SK-N-SH (cell line): ENCODE results near the gene CCR5.

Source experiments
- EP300 ChIP-seq, 2 experiments: IDR thresholded peaks; 2 replicates each; pipeline versions ENCODE4 v1.4.0 to v1.6.1; 2012; ENCODE audit warnings: borderline replicate concordance in 1 of 2, low read depth in 1 of 2, low read length in 1 of 2
- POLR2AphosphoS5 ChIP-seq: IDR thresholded peaks from 2 replicates; pipeline ENCODE4 v1.6.1; 2012; ENCODE audit warnings: low read depth, low read length
- RXRA ChIP-seq: IDR thresholded peaks from 2 replicates; pipeline ENCODE4 v1.4.0; 2012; ENCODE audit warnings: low read depth, mild to moderate bottlenecking, borderline replicate concordance
- YY1 ChIP-seq: IDR thresholded peaks from 2 replicates; pipeline ENCODE4 v1.4.0; 2012; ENCODE audit warnings: low read depth, mild to moderate bottlenecking
- TF ChIP-seq, protein P1 (sequence below): fragments of 200-600 bp; sonication (generic); IDR thresholded peaks from 2 replicates; pipeline ENCODE4 v1.6.1; 2017; ENCODE audit warnings: antibody characterized with exemption, mild to moderate bottlenecking, moderate library complexity

DNA sequence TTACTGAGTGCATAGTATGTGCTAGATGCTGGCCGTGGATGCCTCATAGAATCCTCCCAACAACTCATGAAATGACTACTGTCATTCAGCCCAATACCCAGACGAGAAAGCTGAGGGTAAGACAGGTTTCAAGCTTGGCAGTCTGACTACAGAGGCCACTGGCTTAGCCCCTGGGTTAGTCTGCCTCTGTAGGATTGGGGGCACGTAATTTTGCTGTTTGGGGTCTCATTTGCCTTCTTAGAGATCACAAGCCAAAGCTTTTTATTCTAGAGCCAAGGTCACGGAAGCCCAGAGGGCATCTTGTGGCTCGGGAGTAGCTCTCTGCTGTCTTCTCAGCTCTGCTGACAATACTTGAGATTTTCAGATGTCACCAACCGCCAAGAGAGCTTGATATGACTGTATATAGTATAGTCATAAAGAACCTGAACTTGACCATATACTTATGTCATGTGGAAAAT is 1.0 kb upstream of the CCR5 start:
- TF ChIP-seq, protein P1, sequence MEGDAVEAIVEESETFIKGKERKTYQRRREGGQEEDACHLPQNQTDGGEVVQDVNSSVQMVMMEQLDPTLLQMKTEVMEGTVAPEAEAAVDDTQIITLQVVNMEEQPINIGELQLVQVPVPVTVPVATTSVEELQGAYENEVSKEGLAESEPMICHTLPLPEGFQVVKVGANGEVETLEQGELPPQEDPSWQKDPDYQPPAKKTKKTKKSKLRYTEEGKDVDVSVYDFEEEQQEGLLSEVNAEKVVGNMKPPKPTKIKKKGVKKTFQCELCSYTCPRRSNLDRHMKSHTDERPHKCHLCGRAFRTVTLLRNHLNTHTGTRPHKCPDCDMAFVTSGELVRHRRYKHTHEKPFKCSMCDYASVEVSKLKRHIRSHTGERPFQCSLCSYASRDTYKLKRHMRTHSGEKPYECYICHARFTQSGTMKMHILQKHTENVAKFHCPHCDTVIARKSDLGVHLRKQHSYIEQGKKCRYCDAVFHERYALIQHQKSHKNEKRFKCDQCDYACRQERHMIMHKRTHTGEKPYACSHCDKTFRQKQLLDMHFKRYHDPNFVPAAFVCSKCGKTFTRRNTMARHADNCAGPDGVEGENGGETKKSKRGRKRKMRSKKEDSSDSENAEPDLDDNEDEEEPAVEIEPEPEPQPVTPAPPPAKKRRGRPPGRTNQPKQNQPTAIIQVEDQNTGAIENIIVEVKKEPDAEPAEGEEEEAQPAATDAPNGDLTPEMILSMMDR: no peak
- no peak for TF ChIP-seq YY1
- TF ChIP-seq POLR2AphosphoS5: no peak
- no peak for TF ChIP-seq RXRA
- TF ChIP-seq EP300 (IDR thresholded peaks at IDR 0.05; ENCODE audit: borderline replicate concordance in 1 of 2, low read depth in 1 of 2, low read length in 1 of 2): no peak
